ENCODE data around the gene ABR. TPM values are rescaled to one million over a fixed set of nuclear protein-coding genes. Genes with fewer than 3 reads are reported as not detected.
A peak's percentile ranks its signal among the peaks of the same experiment; 100 is the strongest.

The ABR gene
- polyA plus RNA-seq, 3 donors, result 19.8 to 160 (median 26.0) TPM

- Mint-ChIP-seq H3K4me3 (no peak overlapping the region), H3K27ac (peak overlapping the region in 1 of 7 donors; percentile 60), H3K4me1 (peaks cover 9% of the 10 kb centered on the region), H3K36me3 (peaks cover 19 to 49% of the 10 kb centered on the region in 2 donors), H3K9me3 (peaks cover 0 to 7% (median 3%) of the 10 kb centered on the region in 7 donors), H3K27me3 (ENCODE audit: low read depth in 3 of 3) (peaks cover 0 to 3% (median 3%) of the 10 kb centered on the region in 3 donors)
- Histone ChIP-seq H3K36me3 (replicated peaks in 1 of 2; ENCODE audit: control insufficient read depth in 1 of 2, insufficient read depth in 2 of 2, low read length in 2 of 2) (peaks cover 2 to 30% of the 10 kb centered on the region in 2 donors), H2AFZ (ENCODE audit: insufficient read depth, low read depth, low read length, poor library complexity, severe bottlenecking) (no peak overlapping the region), H3K27me3 (ENCODE audit: control insufficient read depth in 2 of 2, insufficient read depth in 2 of 2, low read length in 2 of 2) (no peaks in the 10 kb centered on the region), H3K4me1 (ENCODE audit: control insufficient read depth in 1 of 2, insufficient read depth in 2 of 2, low read length in 2 of 2) (peaks cover 5 to 10% of the 10 kb centered on the region in 2 donors), H4K20me1 (ENCODE audit: insufficient read depth, low read length) (peaks cover 98% of the 10 kb centered on the region), H3K9ac (ENCODE audit: insufficient read depth, low read length, poor library complexity, severe bottlenecking) (no peak overlapping the region), H3K4me3 (replicated peaks in 1 of 3; ENCODE audit: low read depth in 2 of 3, low read length in 3 of 3) (no peak overlapping the region), H3K79me2 (ENCODE audit: insufficient read depth, low read length) (peaks cover 73% of the 10 kb centered on the region), H3K4me2 (replicated peaks; ENCODE audit: extremely low read depth, low read length, poor library complexity, severe bottlenecking) (no peak overlapping the region), H3K9me3 (replicated peaks in 1 of 2; ENCODE audit: control insufficient read depth in 1 of 2, insufficient read depth in 1 of 2, low read length in 2 of 2) (no peaks in the 10 kb centered on the region), H3K27ac (ENCODE audit: low read depth in 1 of 2, low read length in 2 of 2) (no peak overlapping the region)
- WGBS (ENCODE audit: insufficient coverage), result 99% methylated on average over 7 of the region's 11 CpGs
- DNase-seq, result no peak
- TF ChIP-seq CTCF (IDR thresholded peaks at IDR 0.05), result no peak
- intact Hi-C loops (cut with micrococcal nuclease), result loop anchor here in 1 of 2 donors (10.0 kb wide), 2 partner anchors 129 to 209 kb away; no protein-coding TSS in a partner anchor
These were observed 54.0 kb downstream of the ABR start for GRCh38 chr17:1125788-1126145.

- intact Hi-C loops (cut with micrococcal nuclease), result loop anchor here (5.0 to 10.0 kb wide), 4 partner anchors 62 to 210 kb away; no protein-coding TSS in a partner anchor
- peak overlapping the region in 2 of 7 donors; percentile 31 to 60 for H3K27ac Mint-ChIP-seq
- peaks cover 71% of the 10 kb centered on the region for H3K79me2 ChIP-seq (ENCODE audit: insufficient read depth, low read length)
These were observed 54.6 kb downstream of the ABR start for GRCh38 chr17:1124896-1125787.

More at GRCh38 chr17:1124896-1125787, 54.6 kb downstream of the ABR start:
- peaks cover 15 to 46% of the 10 kb centered on the region in 2 donors for H3K36me3 Mint-ChIP-seq
- peaks cover 9% of the 10 kb centered on the region for H3K4me1 Mint-ChIP-seq
- Histone ChIP-seq H3K9me3 (replicated peaks in 1 of 2; ENCODE audit: control insufficient read depth in 1 of 2, insufficient read depth in 1 of 2, low read length in 2 of 2) (no peaks in the 10 kb centered on the region), H4K20me1 (ENCODE audit: insufficient read depth, low read length) (peaks cover 94% of the 10 kb centered on the region), H2AFZ (ENCODE audit: insufficient read depth, low read depth, low read length, poor library complexity, severe bottlenecking) (no peak overlapping the region), H3K27ac (ENCODE audit: low read depth in 1 of 2, low read length in 2 of 2) (no peak overlapping the region), H3K4me3 (replicated peaks in 1 of 3; ENCODE audit: low read depth in 2 of 3, low read length in 3 of 3) (no peak overlapping the region), H3K36me3 (replicated peaks in 1 of 2; ENCODE audit: control insufficient read depth in 1 of 2, insufficient read depth in 2 of 2, low read length in 2 of 2) (peaks cover 2 to 27% of the 10 kb centered on the region in 2 donors), H3K4me1 (ENCODE audit: control insufficient read depth in 1 of 2, insufficient read depth in 2 of 2, low read length in 2 of 2) (peaks cover 5 to 10% of the 10 kb centered on the region in 2 donors), H3K27me3 (ENCODE audit: control insufficient read depth in 2 of 2, insufficient read depth in 2 of 2, low read length in 2 of 2) (no peaks in the 10 kb centered on the region), H3K9ac (ENCODE audit: insufficient read depth, low read length, poor library complexity, severe bottlenecking) (no peak overlapping the region), H3K4me2 (replicated peaks; ENCODE audit: extremely low read depth, low read length, poor library complexity, severe bottlenecking) (no peak overlapping the region)
- 95% methylated on average over 40 of the region's 53 CpGs for WGBS (ENCODE audit: insufficient coverage)
- no peak for DNase-seq
- H3K27me3 Mint-ChIP-seq (ENCODE audit: low read depth in 3 of 3), result peaks cover 0 to 3% (median 3%) of the 10 kb centered on the region in 3 donors
- TF ChIP-seq CTCF (IDR thresholded peaks at IDR 0.05), result no peak
- H3K4me3 Mint-ChIP-seq, result no peak overlapping the region
- H3K9me3 Mint-ChIP-seq, result peaks cover 0 to 7% (median 3%) of the 10 kb centered on the region in 7 donors
